Uterus (tissue), 2 donors: ENCODE results near the gene RBMY1J.
"Not testable (repeated sequence)": the region's sequence is repeated elsewhere in the genome, so short reads cannot be mapped to it uniquely, and the experiment has no call there.

Experiments used
- CTCF ChIP-seq, 4 experiments: fragments of 200-600 bp in 2 of 4; fragments of 450-650 bp in 2 of 4; sonication (generic) in 2 of 4; IDR thresholded peaks; one replicate each; pipeline ENCODE4 v1.5.1; 2016 to 2019; ENCODE audit warnings: antibody characterized with exemption in 4 of 4, mild to moderate bottlenecking in 2 of 4, moderate library complexity in 1 of 4
- POLR2A ChIP-seq, 2 donors: fragments of 450-650 bp; IDR thresholded peaks; one replicate each; pipeline ENCODE4 v1.6.1; 2016; ENCODE audit warnings: antibody characterized with exemption in 2 of 2, mild to moderate bottlenecking in 1 of 2, moderate library complexity in 1 of 2

- not testable (repeated sequence) for TF ChIP-seq CTCF, POLR2A (IDR thresholded peaks at IDR 0.05)
Observed at GRCh38 chrY:22403110-22403509, at the start of gene RBMY1J.
